K562 (cell line): Measurements from ENCODE around the gene CZIB. TPM values are rescaled to one million over a fixed set of nuclear protein-coding genes. Genes with fewer than 3 reads are reported as not detected.

Source experiments
- BHLHE40 ChIP-seq: IDR thresholded peaks from 2 replicates; pipeline ENCODE4 v1.6.1; 2011; ENCODE audit warnings: low read length, improper control_type of control experiment
- CBFA2T2 ChIP-seq: fragments of 450-650 bp; conservative IDR thresholded peaks from 2 replicates; pipeline ENCODE4 v1.6.1; 2017; ENCODE audit warnings: mild to moderate bottlenecking
- DACH1 ChIP-seq: fragments of 450-650 bp; IDR thresholded peaks from 2 replicates; pipeline ENCODE4 v1.6.1; 2018; ENCODE audit not compliant: partially characterized antibody
- EHMT2 ChIP-seq: fragments of 450-650 bp; IDR thresholded peaks from 2 replicates; pipeline ENCODE4 v1.6.1; 2018; ENCODE audit warnings: antibody characterized with exemption
- IFI16 ChIP-seq: fragments of 250-450 bp; sonication (Bioruptor Pico); IDR thresholded peaks from 2 replicates; pipeline ENCODE4 v2.1.2; 2022; ENCODE audit warnings: mild to moderate bottlenecking, inconsistent platforms
- KDM5B ChIP-seq: fragments of 200-600 bp; sonication (generic); IDR thresholded peaks from 2 replicates; pipeline ENCODE4 v1.6.1; 2012; ENCODE audit warnings: low read depth, mild to moderate bottlenecking, moderate library complexity, low read length, control low read depth, inconsistent platforms; ENCODE audit not compliant: insufficient replicate concordance
- KLF16 ChIP-seq: IDR thresholded peaks from 2 replicates; pipeline ENCODE4 v1.6.1; 2016; ENCODE audit warnings: antibody characterized with exemption
- MAFG ChIP-seq: fragments of 450-650 bp; conservative IDR thresholded peaks from 2 replicates; pipeline ENCODE4 v1.6.1; 2016; ENCODE audit warnings: missing genetic modification characterization, missing compliant biosample characterization
- MCM3 ChIP-seq: fragments of 450-650 bp; IDR thresholded peaks from 2 replicates; pipeline ENCODE4 v1.6.1; 2016
- PCBP2 ChIP-seq: fragments of 200-400 bp; formaldehyde crosslinking; IDR thresholded peaks from 2 replicates; pipeline ENCODE4 v1.6.1; 2018; ENCODE audit warnings: low read length, low read depth, mild to moderate bottlenecking, moderate library complexity; ENCODE audit not compliant: poor library complexity, severe bottlenecking
- RBFOX2 ChIP-seq: fragments of 200-400 bp; formaldehyde crosslinking; IDR thresholded peaks from 2 replicates; pipeline ENCODE4 v1.6.1; 2017; ENCODE audit warnings: low read depth, mild to moderate bottlenecking, low read length, moderate library complexity
- RBM14 ChIP-seq: fragments of 200-400 bp; formaldehyde crosslinking; IDR thresholded peaks from 2 replicates; pipeline ENCODE4 v1.6.1; 2018; ENCODE audit warnings: low read depth, mild to moderate bottlenecking, low read length, moderate library complexity, borderline replicate concordance; ENCODE audit not compliant: insufficient read depth
- U2AF2 ChIP-seq: fragments of 200-400 bp; formaldehyde crosslinking; optimal IDR thresholded peaks from 2 replicates; pipeline ENCODE3; 2017; ENCODE audit warnings: low read depth, mild to moderate bottlenecking, low read length
- ZBED1 ChIP-seq: IDR thresholded peaks from 2 replicates; pipeline ENCODE4 v1.6.1; 2014
- ZNF23 ChIP-seq: fragments of 250-450 bp; sonication (Bioruptor Pico); IDR thresholded peaks from 2 replicates; pipeline ENCODE4 v1.4.0; 2020; ENCODE audit warnings: mild to moderate bottlenecking
- ZNF583 ChIP-seq: fragments of 250-450 bp; sonication (Bioruptor Pico); IDR thresholded peaks from 2 replicates; pipeline ENCODE4 v1.4.0; 2020
- ZNF766 ChIP-seq: fragments of 200-800 bp; sonication (Bioruptor generic); conservative IDR thresholded peaks from 2 replicates; pipeline ENCODE4 v1.6.1; 2016; ENCODE audit warnings: missing genetic modification characterization, missing compliant biosample characterization
- polyA plus RNA-seq, 8 experiments: library from polyadenylated mRNA; depleted of rRNA in 4 of 8; stranded (reverse) in 5 of 8; unstranded in 3 of 8; fragments of >200 nt; fragmentation: Nextera tagmentation in 2 of 8; fragmentation: Illumina TruSeq in 1 of 8; extraction: Ambion mirVana in 2 of 8; extraction: Trizol in 1 of 8; gene quantifications; 2 replicates each; pipeline versions ENCODE4 v1.2.1 to v1.2.3, GENCODE V29; 2011 to 2014; ENCODE audit warnings: inconsistent platforms in 1 of 8, missing spikeins in 1 of 8
- total RNA-seq, 7 experiments: library from RNA; depleted of rRNA in 6 of 7; stranded (reverse); fragments of >200 nt in 6 of 7; fragmentation: Illumina TruSeq in 2 of 7; extraction: Trizol in 2 of 7; gene quantifications; 2 replicates each; pipeline versions ENCODE4 v1.2.1 to v1.2.3, GENCODE V29; 2011 to 2021; ENCODE audit warnings: low replicate concordance in 1 of 7
- TF ChIP-seq, protein P1 (sequence below): sonication (generic); formaldehyde crosslinking; IDR thresholded peaks from 2 replicates; pipeline ENCODE4 v1.8.0; 2022; ENCODE audit warnings: mild to moderate bottlenecking, low read depth, missing genetic modification reagents
- TF ChIP-seq, protein P2 (sequence below): sonication (generic); formaldehyde crosslinking; IDR thresholded peaks from 2 replicates; pipeline ENCODE4 v1.8.0; 2022; ENCODE audit warnings: missing genetic modification reagents, mild to moderate bottlenecking, borderline replicate concordance
- TF ChIP-seq, protein P3 (sequence below), 2 experiments: fragments of 450-650 bp; conservative IDR thresholded peaks; 2 replicates each; pipeline ENCODE4 v1.6.1; 2017; ENCODE audit warnings: mild to moderate bottlenecking in 2 of 2, moderate library complexity in 2 of 2
- TF ChIP-seq, protein P4 (sequence below): fragments of 450-650 bp; formaldehyde crosslinking; conservative IDR thresholded peaks from 2 replicates; pipeline ENCODE4 v1.4.0; 2022; ENCODE audit warnings: mild to moderate bottlenecking, missing genetic modification characterization
- TF ChIP-seq, protein P5 (sequence below): fragments of 450-650 bp; formaldehyde crosslinking; IDR thresholded peaks from 2 replicates; pipeline ENCODE4 v1.4.0; 2022; ENCODE audit warnings: mild to moderate bottlenecking, moderate library complexity
- TF ChIP-seq, protein P6 (sequence below): IDR thresholded peaks from 2 replicates; pipeline ENCODE4 v1.6.1; 2014; ENCODE audit warnings: antibody characterized with exemption

Gene CZIB
- total and polyA plus RNA-seq, 9 of the 15 experiments (the other 6 are each of a cell fraction or from before 2014, with no cell fraction given) = 52.6 to 111 (median 80.0) TPM

DNA sequence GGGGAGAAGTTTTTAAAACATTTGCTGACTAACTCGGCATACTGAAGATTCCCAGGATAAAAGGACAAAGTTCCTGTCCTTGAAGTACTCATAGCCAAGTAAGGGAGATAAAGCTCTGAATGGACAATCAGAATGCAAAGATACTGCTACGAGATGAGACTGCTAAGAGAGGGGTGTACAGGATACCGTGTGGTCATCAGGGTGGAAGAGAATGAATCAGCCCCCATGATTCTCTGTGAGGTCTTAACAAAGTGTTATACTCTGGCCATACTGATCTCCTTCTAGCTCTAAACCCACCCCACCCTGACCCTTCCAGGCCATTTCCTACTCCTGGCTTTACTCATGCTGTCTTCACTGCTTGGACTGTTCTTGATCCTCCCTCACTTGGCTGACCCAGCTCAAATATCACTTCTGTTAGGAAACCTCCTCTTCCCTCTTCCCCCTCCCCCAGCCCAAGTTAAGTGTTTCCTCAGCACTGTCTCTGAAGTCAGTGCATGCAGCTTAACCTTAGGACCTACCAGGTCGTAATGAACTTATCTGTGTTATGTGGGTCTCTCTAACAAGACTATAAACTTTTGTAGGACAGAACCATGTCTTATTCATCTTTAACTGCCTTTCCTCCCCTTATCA is 33.7 kb upstream of the CZIB start (continued):
- TF ChIP-seq, protein P1, sequence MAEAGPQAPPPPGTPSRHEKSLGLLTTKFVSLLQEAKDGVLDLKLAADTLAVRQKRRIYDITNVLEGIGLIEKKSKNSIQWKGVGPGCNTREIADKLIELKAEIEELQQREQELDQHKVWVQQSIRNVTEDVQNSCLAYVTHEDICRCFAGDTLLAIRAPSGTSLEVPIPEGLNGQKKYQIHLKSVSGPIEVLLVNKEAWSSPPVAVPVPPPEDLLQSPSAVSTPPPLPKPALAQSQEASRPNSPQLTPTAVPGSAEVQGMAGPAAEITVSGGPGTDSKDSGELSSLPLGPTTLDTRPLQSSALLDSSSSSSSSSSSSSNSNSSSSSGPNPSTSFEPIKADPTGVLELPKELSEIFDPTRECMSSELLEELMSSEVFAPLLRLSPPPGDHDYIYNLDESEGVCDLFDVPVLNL (CRISPR knock-in tag) = no peak
- TF ChIP-seq ZNF583 (CRISPR knock-in tag) = no peak
- TF ChIP-seq, protein P2, sequence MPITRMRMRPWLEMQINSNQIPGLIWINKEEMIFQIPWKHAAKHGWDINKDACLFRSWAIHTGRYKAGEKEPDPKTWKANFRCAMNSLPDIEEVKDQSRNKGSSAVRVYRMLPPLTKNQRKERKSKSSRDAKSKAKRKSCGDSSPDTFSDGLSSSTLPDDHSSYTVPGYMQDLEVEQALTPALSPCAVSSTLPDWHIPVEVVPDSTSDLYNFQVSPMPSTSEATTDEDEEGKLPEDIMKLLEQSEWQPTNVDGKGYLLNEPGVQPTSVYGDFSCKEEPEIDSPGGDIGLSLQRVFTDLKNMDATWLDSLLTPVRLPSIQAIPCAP = no peak
- TF ChIP-seq KDM5B = no peak
- TF ChIP-seq, protein P3, sequence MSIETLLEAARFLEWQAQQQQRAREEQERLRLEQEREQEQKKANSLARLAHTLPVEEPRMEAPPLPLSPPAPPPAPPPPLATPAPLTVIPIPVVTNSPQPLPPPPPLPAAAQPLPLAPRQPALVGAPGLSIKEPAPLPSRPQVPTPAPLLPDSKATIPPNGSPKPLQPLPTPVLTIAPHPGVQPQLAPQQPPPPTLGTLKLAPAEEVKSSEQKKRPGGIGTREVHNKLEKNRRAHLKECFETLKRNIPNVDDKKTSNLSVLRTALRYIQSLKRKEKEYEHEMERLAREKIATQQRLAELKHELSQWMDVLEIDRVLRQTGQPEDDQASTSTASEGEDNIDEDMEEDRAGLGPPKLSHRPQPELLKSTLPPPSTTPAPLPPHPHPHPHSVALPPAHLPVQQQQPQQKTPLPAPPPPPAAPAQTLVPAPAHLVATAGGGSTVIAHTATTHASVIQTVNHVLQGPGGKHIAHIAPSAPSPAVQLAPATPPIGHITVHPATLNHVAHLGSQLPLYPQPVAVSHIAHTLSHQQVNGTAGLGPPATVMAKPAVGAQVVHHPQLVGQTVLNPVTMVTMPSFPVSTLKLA (conservative IDR thresholded peaks at IDR 0.05) = no peak
- TF ChIP-seq, protein P4, sequence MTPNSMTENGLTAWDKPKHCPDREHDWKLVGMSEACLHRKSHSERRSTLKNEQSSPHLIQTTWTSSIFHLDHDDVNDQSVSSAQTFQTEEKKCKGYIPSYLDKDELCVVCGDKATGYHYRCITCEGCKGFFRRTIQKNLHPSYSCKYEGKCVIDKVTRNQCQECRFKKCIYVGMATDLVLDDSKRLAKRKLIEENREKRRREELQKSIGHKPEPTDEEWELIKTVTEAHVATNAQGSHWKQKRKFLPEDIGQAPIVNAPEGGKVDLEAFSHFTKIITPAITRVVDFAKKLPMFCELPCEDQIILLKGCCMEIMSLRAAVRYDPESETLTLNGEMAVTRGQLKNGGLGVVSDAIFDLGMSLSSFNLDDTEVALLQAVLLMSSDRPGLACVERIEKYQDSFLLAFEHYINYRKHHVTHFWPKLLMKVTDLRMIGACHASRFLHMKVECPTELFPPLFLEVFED (CRISPR knock-in tag) = no peak
- TF ChIP-seq RBFOX2 = no peak
- TF ChIP-seq U2AF2 = no peak
- TF ChIP-seq EHMT2 = 0 out of 2 replicates have a peak, but pooled peaks have one; percentile 48
- no peak for TF ChIP-seq PCBP2
- no peak for TF ChIP-seq ZNF23 (CRISPR knock-in tag)
- TF ChIP-seq, protein P5, sequence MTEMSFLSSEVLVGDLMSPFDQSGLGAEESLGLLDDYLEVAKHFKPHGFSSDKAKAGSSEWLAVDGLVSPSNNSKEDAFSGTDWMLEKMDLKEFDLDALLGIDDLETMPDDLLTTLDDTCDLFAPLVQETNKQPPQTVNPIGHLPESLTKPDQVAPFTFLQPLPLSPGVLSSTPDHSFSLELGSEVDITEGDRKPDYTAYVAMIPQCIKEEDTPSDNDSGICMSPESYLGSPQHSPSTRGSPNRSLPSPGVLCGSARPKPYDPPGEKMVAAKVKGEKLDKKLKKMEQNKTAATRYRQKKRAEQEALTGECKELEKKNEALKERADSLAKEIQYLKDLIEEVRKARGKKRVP (CRISPR knock-in tag) = no peak
- TF ChIP-seq ZBED1 = no peak
- TF ChIP-seq IFI16 (CRISPR knock-in tag) = no peak
- no peak for TF ChIP-seq RBM14
- TF ChIP-seq KLF16 = no peak
- TF ChIP-seq BHLHE40 = no peak
- peak; percentile 61 for TF ChIP-seq ZNF766 (CRISPR knock-in tag)
- TF ChIP-seq MAFG = no peak
- peak; percentile 30; the same call in 1 of the 2 replicates for TF ChIP-seq CBFA2T2
- TF ChIP-seq, protein P6, sequence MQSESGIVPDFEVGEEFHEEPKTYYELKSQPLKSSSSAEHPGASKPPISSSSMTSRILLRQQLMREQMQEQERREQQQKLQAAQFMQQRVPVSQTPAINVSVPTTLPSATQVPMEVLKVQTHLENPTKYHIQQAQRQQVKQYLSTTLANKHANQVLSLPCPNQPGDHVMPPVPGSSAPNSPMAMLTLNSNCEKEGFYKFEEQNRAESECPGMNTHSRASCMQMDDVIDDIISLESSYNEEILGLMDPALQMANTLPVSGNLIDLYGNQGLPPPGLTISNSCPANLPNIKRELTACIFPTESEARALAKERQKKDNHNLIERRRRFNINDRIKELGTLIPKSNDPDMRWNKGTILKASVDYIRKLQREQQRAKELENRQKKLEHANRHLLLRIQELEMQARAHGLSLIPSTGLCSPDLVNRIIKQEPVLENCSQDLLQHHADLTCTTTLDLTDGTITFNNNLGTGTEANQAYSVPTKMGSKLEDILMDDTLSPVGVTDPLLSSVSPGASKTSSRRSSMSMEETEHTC = no peak
- TF ChIP-seq MCM3 = no peak
- TF ChIP-seq DACH1 = peak; percentile 18
